Skin of body (tissue), 2 donors: ENCODE data around the gene NPIPA1. TPM values are rescaled to one million over a fixed set of nuclear protein-coding genes. Genes with fewer than 3 reads are reported as not detected.
"Not testable (repeated sequence)": the region's sequence is repeated elsewhere in the genome, so short reads cannot be mapped to it uniquely, and the experiment has no call there.

ENCODE experiments used
- DNase-seq: peaks from one replicate; lab custom pipeline; 2025; lab: John Stamatoyannopoulos, UW
- total RNA-seq: library from RNA; depleted of rRNA; stranded (reverse); fragments of >200 nt; gene quantifications from one replicate; pipeline ENCODE4 v1.2.3, GENCODE V29; 2014

NPIPA1 gene
- total RNA-seq, 1 donor from 2014 or later: 85.1 TPM

DNA sequence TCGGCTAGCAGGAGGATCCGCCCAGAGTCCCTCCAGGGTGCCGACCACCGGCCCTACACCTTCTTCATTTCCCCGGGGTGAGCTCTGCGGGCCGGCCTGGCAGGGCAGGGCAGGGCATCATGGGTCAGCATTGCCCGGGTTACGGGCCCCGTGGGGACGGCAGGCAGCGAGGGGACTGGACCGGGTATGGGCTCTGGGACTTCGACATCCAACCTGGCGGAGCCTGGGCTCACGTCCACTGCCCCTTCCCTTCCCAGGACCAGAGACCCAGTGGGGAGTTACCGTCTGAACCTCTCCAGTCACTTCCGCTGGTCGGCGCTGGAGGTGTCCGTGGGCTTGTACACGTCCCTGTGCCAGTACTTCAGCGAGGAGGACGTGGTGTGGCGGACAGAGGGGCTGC, 7.0 kb upstream of the NPIPA1 start:
- DNase-seq: not testable (repeated sequence)

DNA sequence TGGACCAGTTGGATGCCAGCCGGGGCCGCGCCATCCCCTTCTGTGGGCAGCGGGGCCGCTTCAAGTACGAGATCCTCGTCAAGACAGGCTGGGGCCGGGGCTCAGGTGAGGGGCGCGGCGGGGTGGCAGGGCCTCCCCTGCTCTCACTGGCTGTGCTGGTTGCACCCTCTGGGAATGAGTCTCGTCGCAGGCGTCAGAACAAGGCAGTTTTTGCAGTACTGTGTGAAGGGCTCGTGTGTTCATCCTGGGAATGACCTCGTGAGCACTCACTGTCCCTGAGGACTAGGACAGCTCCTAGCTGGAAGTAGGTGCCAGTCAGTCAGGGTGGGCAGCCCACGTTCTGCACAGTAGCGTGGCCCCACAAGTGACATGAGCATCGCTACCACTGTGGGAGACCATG, 6.3 kb upstream of the NPIPA1 start:
- not testable (repeated sequence) for DNase-seq

DNA sequence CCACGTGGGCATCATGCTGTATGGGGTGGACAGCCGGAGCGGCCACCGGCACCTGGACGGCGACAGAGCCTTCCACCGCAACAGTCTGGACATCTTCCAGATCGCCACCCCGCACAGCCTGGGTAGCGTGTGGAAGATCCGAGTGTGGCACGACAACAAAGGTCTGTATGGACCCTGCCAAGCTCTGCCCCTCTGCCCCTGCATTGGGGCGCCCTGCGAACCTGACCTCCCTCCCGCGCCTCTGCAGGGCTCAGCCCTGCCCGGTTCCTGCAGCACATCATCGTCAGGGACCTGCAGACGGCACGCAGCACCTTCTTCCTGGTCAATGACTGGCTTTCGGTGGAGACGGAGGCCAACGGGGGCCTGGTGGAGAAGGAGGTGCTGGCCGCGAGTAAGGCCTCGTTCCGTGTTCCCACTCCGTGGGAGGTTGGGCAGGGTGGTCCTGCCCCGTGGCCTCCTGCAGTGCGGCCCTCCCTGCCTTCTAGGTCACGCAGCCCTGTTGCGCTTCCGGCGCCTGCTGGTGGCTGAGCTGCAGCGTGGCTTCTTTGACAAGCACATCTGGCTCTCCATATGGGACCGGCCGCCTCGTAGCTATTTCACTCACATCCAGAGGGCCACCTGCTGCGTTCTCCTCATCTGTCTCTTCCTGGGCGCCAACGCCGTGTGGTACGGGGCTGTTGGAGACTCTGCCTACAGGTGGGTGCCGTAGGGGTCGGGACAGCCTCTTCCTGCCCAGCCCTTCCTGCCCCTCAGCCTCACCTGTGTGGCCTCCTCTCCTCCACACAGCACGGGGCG, 4.5 kb upstream of the NPIPA1 start:
- not testable (repeated sequence) for DNase-seq

DNA sequence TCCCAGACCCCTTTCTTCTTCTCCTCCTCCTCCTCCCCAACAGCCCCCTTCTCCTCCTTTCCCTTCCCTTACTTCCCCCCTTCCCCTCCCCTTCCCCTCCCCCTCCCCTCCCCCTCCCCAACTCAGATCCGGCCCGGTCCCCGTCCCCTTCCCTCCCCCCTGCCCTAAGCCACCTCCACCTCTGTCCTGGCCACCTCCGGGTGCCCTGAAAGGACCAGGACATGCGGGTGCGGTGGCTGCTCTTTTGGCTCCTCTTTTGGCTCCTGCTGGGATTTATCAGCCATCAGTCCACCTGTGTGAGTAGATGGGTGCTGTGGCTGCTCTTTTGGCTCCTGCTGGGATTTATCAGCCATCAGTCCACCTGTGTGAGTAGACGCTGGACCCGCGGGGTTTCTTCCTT, 751 bp downstream of the NPIPA1 start:
- not testable (repeated sequence) for DNase-seq

DNA sequence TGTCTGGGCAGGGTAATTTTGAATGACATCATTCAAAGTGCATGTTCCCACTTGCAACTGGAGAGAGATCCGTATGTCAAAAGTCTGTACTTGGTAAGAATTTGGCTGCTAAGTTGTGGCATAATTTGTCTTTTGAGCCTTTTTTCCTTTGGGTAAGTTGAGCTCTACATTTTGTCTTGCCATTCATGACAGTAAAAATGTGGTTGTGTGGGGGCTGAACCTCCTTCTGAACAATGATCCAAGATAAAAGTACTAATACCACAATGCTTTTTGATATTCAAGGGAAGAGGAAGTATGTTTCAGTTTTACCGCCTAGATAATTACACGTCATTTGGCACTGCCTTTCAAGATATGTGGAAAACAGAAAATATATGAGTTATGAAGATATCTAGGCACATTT, 5.4 kb downstream of the NPIPA1 start:
- DNase-seq: not testable (repeated sequence)

DNA sequence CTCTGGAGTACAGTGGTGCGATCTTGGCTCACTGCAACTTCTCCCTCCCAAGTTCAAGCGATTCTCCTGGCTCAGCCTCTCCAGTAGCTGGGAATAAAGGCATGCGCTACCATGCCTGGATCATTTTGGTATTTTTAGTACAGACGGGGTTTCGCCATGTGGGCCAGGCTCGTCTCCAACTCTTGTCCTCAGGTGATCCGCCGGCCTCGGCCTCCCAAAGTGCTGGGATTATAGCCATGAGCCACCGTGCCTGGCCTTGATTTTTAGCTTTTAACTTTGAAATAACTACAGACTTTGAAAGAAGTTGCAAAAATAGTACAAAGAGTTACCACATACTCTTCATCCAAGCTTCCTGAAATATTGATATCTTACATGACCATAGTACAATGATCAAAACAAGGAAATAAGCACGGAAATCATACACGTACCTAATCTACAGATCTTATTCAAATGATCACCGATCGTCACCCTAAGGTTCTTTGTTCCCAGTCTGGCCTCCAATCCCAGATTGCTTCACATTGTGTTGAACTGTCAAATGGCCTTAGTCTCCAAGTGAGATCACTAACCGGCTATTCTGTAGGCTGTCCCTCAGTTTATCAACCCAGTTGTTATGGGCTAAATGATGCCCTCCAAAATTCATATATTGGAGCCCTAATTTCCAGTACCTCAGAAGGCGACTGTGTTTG, 18.4 kb downstream of the NPIPA1 start:
- DNase-seq: no peak

DNA sequence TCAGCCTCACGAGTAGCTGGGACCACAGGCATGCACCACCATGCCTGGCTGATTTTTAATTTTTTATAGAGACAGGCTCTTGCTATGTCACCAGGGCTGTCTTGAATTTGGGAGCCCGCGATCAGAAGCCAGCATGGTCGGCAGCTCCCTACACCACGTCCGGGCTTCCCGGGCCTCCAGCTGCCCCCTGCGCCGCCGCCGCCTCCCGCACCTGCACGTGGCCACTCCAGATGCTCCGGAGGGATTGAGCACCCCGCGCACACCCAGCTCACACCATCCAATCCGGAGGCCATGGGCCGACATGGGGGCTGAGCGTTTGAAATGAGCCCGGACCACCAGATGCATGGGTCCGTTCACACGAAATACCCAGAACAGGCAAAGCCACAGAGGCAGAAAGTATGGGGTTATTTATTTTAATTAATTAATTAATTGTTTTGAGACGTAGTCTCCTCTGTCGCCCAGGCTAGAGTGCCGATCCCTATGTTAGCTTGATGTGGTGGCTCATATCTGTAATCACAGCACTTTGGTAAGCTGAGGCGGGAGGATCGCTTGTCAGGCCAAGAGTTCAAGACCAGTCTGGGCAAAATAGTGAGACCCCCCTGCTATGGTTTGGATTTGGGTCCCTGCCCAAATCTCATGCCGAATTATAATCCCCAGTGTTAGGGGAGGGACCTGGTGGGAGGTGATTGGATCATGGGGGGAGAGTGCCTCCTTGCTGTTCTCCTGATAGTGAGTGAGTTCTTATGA, 20.5 kb downstream of the NPIPA1 start:
- DNase-seq: no peak

DNA sequence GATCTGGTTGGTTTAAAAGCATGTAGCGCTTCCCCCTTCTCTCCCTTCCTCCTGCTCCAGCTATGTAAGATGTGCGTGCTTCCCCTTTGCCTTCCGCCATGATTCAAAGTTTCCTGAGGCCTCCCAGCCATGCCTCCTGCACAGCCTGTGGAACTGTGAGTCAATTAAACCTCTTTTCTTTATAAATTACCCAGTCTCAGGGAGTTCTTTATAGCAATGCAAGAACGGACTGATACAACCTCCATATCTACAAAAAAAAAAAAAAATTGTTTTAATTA, 21.0 kb downstream of the NPIPA1 start:
- DNase-seq: no peak

DNA sequence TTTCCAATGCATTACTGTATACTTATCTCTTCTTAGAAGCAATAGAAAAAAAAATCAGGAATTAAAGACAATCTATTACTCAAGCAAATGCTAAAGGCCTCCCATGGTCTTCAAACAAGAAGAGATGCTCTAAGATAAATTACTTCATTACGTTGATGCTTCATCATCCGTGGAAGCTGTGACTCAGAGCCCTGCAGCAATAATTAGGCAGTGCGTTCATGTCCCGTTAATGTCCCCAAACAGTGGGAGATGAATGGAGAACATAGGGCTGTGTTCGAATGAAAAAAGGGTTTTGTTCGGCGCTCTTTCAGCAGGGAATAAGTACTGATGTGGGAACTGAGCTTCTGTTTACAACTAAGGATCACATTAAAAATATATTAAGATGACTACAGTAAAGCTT, 21.7 kb downstream of the NPIPA1 start:
- DNase-seq: no peak

DNA sequence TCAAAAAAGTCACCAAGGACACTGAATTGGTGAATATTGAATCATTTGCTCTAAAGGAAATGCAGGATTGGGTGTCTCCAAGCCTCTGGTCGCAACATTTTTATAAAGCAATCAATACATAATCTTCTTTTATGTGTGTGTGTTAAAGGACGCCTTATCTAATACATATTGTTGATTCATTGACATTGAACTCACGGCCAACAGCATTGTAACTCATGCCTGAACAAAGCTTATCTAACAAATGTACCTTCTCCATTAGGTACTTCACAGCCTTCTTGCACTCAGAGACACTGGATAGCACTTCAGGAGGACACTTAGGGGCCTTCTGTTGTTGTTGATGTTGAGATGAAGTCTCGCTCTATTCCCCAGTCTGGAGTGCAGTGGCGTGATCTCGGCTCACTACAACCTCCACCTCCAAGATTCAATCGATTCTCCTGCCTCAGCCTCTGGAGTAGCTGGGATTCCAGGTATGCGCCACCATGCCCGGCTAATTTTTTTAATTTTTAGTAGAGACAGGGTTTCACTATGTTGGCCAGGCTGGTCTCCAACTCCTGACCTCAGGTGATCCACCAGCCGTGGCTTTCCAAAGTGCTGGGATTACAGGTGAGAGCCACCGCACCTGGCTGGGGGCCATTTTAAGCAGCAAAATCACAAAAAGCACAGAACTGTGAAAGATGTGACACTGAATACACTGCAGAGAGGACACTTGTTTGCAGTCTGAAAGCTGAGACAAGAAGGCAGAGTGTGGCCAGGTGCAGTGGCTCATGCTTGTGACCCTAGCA, 24.4 kb downstream of the NPIPA1 start:
- DNase-seq: no peak

DNA sequence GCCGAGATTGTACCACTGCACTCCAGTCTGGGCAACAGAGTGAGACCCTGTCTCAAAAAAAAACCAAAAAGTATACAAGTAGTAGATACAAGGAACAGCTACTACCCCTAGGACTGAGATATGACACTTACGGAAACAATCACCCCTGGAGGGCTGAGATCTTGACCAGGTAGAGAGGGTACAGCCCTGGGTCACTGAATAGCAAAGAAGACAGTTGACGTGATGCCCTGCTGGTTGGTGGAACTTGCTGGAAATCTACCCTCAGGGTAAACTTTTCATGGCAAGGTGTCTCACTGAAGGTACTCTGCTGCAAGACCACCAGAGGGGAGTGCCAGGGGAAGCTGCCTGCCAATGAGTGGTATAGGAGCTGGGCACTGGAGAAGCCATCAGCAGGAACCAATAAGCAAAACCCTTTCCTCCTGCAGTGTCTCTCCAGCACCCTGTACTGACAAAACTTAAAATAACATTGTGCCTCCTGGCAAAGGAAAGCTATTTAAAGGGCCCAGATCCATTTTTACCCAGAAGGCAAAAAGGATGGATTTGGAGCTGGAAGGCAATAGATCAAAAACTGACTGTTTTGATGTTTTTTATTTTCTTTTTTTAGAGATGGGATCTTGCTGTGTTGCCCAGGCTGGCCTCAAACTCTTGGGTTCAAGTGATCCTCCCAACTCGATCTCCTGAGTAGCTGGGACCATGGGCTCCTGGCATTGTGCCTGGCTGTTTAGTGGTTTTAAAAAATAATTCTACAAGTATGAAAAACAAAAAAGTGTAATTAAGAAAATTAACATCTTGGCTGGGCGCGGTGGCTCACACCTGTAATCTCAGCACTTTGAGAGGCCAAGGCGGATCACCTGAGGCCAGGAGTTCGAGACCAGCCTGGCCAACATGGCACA, 26.3 kb downstream of the NPIPA1 start:
- no peak for DNase-seq

DNA sequence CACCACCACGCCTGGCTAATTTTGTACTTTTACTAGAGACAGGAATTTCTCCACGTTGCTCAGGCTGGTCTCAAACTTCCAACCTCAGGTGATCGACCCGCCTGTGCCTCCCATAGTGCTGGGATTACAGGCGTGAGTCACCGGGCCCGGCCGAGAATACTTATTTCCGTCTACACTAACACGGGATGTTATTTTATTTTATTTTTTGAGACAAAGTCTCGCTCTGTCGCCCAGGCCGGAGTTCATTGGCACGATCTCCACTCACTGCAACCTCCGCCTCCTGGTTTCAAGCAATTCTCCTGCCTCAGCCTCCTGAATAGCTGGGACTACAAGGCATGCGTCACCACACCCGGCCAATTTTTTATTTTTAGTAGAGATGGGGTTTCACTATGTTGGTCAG, 28.1 kb downstream of the NPIPA1 start:
- DNase-seq: no peak

DNA sequence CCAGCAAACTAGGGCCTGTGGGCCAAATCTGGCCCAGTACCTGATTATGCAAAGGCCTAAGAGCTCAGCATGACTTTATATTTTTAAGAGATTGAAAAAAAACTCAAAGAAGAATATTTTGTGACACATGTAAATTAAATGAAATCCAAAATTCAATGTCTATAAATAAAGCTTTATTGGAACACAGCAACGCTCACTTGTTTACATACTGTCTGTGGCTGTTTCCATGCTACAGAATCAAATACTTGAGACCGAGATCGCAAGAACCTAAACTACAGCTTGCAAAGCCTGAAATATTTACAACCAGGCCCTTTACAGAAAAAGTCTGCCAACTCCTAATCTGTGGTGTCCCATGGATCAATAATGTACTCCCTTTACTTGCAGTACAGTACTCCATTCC, 32.6 kb downstream of the NPIPA1 start:
- not testable (repeated sequence) for DNase-seq

DNA sequence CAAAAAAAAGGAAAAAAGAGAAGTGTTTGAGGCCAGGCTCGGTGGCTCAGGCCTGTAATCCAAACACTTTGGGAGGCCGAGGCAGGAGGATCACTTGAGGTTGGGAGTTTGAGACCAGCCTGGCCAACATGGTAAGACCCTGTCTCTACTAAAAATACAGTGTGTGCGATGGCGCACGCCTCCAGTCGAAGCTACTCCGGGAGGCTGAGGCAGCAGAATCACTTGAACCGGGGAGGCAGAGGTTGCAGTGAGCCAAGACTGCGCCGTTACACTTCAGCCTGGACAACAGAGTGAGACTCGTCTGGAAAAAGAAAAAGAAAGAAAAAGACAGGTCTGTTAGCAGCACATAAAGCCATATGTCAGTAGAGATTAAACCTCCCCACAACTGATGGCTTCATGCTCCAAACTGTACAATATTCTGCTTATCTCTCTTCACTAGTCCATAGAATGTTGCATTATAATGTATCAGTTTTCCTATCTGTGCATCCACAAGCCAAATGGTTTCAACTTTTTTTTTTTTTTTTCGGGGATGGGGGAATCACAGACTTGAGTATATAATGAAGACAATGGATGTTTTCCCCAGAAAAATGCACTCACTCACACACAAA, 34.5 kb downstream of the NPIPA1 start:
- not testable (repeated sequence) for DNase-seq

DNA sequence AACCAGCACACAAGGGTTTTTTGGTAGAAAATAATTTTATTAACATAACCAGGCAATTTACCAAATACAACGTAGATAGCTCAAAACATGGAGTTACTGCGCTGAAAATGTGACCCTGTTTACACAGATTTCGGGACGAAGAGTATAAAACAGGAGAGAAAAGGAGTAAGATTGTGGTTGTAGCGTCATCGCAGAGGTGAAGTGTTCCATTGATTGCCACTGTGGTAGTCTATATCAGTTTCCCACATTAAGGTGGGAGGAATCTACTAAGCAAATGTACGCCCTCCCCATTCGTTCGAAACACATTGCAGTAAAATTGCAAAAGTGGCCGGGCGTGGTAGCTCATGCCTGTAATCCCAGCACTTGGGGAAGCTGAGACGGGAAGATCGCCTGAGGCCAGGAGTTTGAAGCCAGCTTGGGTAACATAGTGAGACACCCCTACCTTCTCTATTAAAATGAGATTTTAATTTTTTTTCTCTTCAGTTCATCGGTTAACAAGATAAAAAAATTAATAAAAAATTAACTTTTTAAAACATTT, 36.6 kb downstream of the NPIPA1 start:
- not testable (repeated sequence) for DNase-seq

DNA sequence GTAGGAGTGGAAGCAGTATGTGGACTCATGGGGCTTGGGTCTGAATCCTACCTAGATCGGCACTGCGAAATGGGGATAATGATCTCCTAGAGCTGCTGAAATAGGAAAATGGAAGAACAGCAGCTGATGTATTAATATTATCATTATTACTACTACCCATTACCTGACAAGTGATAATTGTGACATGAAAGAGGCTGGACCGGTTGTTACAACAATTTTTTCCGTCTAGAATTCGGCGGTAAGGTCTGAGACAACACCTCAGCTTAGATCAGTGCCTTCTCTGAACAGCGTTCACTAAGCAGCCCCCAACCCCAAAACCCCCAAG, 37.0 kb downstream of the NPIPA1 start:
- not testable (repeated sequence) for DNase-seq

DNA sequence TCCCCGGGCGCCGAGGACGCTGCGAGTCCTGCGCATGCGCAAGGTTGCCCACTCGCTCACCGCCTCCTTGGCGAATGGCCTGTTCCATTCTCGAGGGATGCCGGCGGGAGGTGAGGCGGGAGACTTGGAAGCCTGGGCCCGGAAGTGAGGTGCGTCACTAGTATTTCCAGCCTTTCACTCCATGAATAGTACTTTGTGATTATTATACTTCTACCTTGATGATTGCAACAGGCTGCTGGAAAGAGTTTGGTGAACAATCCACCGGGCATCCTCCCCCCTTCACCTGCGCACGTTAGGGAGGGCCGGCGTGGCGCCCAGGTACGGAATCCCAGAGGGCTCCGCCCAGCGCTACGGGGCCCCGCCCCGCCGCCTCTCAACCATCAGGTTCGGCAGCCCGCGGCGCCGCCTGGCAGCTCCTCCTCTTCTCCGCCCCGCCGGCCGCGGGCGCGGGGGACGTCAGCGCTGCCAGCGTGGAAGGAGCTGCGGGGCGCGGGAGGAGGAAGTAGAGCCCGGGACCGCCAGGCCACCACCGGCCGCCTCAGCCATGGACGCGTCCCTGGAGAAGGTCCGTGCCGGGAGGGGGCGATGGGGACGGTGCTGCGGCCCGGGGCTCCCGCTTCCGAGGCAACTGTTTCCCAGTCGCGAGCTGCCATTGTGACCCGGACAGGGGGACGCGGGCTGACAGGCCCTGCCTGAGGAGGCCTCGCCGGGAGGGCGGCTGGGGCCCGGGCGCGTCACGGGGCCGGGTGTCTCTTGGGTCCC, 37.6 kb downstream of the NPIPA1 start, which contains the start of gene PDXDC1:
PDXDC1 (plus strand) TSS at position 371 of the 762 bp plus-strand sequence; CDS start at position 545, 174 bp downstream.
- DNase-seq: peak; percentile 19

DNA sequence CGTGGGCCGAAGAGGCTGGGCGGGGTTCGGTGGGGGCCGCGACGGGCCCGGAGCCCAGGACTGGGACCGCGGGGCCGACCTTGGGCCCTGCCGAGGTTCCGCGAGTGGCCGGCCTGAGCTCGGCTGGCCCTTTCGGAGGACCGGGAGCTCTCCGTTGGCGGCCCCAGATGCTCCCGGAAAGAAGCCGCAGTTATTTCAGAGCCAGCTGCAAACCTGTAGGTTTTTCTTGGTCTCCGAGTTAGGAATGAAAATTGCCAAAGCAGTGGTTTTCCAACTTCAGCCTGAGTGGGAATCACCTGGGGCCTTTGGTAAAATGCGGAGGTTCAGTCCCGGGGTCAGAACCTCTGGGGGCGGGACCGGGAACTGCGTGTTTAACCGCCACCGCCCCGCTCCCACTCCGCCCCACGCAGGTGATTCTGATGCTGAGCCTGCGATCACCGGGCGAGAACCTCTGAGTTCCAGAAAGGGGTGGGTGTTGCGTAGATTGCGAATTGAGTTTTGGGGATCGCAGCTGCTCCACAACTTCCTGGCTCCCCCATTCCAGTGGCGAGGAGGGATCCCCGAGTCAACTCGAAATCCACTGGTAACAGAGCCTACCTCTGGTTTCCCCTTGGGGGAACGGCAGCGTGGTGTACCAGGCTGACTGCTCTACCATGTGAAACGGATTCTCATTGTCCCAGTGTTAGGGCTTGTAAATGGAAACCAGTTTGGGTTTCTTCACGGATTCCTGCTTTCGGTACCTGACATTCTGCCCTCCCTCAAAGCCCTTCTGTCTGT, 38.4 kb downstream of the NPIPA1 start:
- DNase-seq: not testable (repeated sequence)
